Endodermal cell (in vitro differentiated cells): ENCODE results near the gene CAPRIN1. TPM values are rescaled to one million over a fixed set of nuclear protein-coding genes. Genes with fewer than 3 reads are reported as not detected.
A peak's percentile ranks its signal among the peaks of the same experiment; 100 is the strongest.

Experiments
- DNase-seq: peaks from one replicate; pipeline ENCODE4 v3.0.0-alpha.2; 2017
- H3K27ac ChIP-seq: 2 replicates; pipeline ENCODE4 v1.5.1; 2013; ENCODE audit warnings: mild to moderate bottlenecking, low read depth, low read length, moderate library complexity
- H3K27me3 ChIP-seq: 2 replicates; pipeline ENCODE4 v1.6.1; 2013; ENCODE audit warnings: mild to moderate bottlenecking, low read length, moderate library complexity; ENCODE audit not compliant: insufficient read depth, control insufficient read depth, poor library complexity, severe bottlenecking
- H3K36me3 ChIP-seq: 2 replicates; pipeline ENCODE4 v1.7.0; 2013; ENCODE audit warnings: mild to moderate bottlenecking, low read length, moderate library complexity; ENCODE audit not compliant: control insufficient read depth, insufficient read depth
- H3K4me1 ChIP-seq: one replicate; pipeline ENCODE4 v1.7.0; 2013; ENCODE audit warnings: low read length; ENCODE audit not compliant: control insufficient read depth, insufficient read depth
- H3K4me3 ChIP-seq: 2 replicates; pipeline ENCODE4 v1.5.1; 2013; ENCODE audit warnings: mild to moderate bottlenecking, low read length, moderate library complexity
- H3K9ac ChIP-seq: 2 replicates; pipeline ENCODE4 v1.6.1; 2013; ENCODE audit warnings: mild to moderate bottlenecking, low read length, moderate library complexity; ENCODE audit not compliant: poor library complexity, severe bottlenecking; ENCODE audit errors: extremely low read depth
- H3K9me3 ChIP-seq: 2 replicates; pipeline ENCODE4 v1.6.1; 2013; ENCODE audit warnings: mild to moderate bottlenecking, low read length, moderate library complexity; ENCODE audit not compliant: control insufficient read depth
- H3K27ac Mint-ChIP-seq: 2 replicates; pipeline ENCODE4 v1.8.0; 2020; ENCODE audit warnings: mixed read lengths
- H3K27me3 Mint-ChIP-seq: 2 replicates; pipeline ENCODE4 v1.8.0; 2021; ENCODE audit warnings: mild to moderate bottlenecking, mixed read lengths; ENCODE audit not compliant: insufficient read depth
- H3K36me3 Mint-ChIP-seq: 2 replicates; pipeline ENCODE4 v1.8.0; 2020; ENCODE audit warnings: low read depth, mixed read lengths
- H3K4me1 Mint-ChIP-seq: 2 replicates; pipeline ENCODE4 v1.8.0; 2020; ENCODE audit warnings: mixed read lengths
- H3K4me3 Mint-ChIP-seq: 2 replicates; pipeline ENCODE4 v1.8.0; 2020; ENCODE audit warnings: mild to moderate bottlenecking, moderate library complexity, mixed read lengths
- H3K9me3 Mint-ChIP-seq: 2 replicates; pipeline ENCODE4 v1.8.0; 2020; ENCODE audit warnings: mild to moderate bottlenecking, mixed read lengths
- WGBS, 2 experiments: methylation state at CpG; one replicate each; pipeline versions ENCODE4 v1.1.5 to v1.1.7; 2013; ENCODE audit warnings: missing lambda C conversion rate in 2 of 2, mixed read lengths in 1 of 2; ENCODE audit not compliant: insufficient coverage in 1 of 2, insufficient read length in 1 of 2; 5-methylcytosine and 5-hydroxymethylcytosine counted together
- total RNA-seq, 2 donors: library from RNA; stranded (reverse); fragmentation: NEBNext Ultra II Directional in 1 of 2; extraction: Animal tissue kit (Norgen Biotek cat#: 25700) in 1 of 2; gene quantifications; 2 replicates in 1 of 2; 3 replicates in 1 of 2; pipeline ENCODE4 v1.2.1, GENCODE V29; 2021
- TF ChIP-seq, protein P1 (sequence below): fragments of 200-600 bp; sonication (generic); conservative IDR thresholded peaks from 2 replicates; pipeline ENCODE4 v1.5.0; 2021; ENCODE audit warnings: antibody characterized with exemption, mild to moderate bottlenecking

CAPRIN1 gene
- total RNA-seq, 2 donors from 2014 or later: 226 to 241 TPM

DNA sequence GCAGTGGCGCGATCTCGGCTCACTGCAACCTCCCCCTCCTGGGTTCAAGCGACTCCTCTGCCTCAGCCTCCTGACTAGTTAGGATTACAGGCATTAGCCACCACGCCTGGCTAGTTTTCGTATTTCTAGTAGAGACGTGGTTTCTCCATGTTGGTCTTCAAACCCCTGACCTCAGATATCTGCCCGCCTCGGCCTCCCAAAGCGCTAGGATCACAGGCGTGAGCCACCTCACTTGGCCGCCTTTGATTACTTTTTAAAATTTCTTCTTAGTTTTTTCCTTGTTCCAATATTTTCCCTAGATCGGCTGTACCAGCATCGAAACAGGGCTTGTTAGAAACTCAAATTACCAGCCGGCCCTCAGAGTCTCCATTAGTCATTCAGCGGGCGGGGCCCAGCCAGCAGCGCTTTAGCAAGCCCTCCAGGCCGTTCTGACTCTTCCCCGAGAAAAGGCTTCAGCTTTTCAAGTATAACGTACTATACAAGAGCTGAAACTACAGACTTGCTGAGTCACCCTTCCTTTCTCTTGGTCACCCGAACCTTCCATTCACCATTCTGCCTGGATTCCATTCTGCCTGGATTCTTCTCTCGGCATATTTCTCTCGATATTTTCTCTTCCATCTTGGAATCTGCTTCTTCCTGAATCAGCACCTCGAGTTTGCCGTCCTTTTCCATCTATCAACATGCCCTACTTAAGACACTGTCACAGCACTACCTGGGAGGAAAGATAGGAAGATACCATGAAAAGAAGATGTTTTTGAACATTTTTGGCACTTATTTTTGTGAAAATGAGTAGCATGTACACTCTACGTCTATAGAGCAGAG, 6.7 kb upstream of the CAPRIN1 start:
- peaks cover 16% of the 10 kb centered on the region for H3K4me1 Mint-ChIP-seq
- peaks cover 3% of the 10 kb centered on the region for H3K4me1 ChIP-seq
- H3K9me3 Mint-ChIP-seq: no peaks in the 10 kb centered on the region
- H3K27me3 ChIP-seq: no peaks in the 10 kb centered on the region
- WGBS, 2 experiments: 77 to 79% methylated on average over 19 to 27 of the region's 27 CpGs
- no peak overlapping the region for H3K9ac ChIP-seq
- H3K36me3 Mint-ChIP-seq: no peaks in the 10 kb centered on the region
- H3K9me3 ChIP-seq: no peaks in the 10 kb centered on the region
- H3K36me3 ChIP-seq: no peaks in the 10 kb centered on the region
- H3K4me3 ChIP-seq: no peak overlapping the region
- peak overlapping the region; percentile 36 for H3K27ac ChIP-seq
- DNase-seq: peak; percentile 68
- H3K27me3 Mint-ChIP-seq: no peaks in the 10 kb centered on the region
- no peak overlapping the region for H3K4me3 Mint-ChIP-seq
- TF ChIP-seq, protein P1, sequence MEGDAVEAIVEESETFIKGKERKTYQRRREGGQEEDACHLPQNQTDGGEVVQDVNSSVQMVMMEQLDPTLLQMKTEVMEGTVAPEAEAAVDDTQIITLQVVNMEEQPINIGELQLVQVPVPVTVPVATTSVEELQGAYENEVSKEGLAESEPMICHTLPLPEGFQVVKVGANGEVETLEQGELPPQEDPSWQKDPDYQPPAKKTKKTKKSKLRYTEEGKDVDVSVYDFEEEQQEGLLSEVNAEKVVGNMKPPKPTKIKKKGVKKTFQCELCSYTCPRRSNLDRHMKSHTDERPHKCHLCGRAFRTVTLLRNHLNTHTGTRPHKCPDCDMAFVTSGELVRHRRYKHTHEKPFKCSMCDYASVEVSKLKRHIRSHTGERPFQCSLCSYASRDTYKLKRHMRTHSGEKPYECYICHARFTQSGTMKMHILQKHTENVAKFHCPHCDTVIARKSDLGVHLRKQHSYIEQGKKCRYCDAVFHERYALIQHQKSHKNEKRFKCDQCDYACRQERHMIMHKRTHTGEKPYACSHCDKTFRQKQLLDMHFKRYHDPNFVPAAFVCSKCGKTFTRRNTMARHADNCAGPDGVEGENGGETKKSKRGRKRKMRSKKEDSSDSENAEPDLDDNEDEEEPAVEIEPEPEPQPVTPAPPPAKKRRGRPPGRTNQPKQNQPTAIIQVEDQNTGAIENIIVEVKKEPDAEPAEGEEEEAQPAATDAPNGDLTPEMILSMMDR: no peak
- H3K27ac Mint-ChIP-seq: peak overlapping the region; percentile 3

DNA sequence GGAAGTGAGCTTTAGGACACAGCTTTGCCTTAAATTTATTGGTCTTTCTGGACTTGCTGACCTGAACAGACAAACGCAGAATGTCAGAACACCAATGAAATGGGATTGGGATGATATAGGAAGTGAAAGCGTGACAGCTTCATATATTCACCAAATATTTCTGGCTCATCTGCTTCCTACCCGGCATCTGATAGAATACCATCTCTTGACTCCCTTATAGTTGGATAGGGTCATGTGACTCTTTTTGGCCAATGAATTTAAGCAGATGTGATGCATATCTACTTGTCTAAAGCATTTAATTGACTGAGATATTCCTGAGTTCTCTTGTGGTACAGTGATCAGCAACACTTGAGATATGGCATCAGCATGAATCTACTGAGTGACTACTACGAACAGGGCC, 2.5 kb upstream of the CAPRIN1 start:
- TF ChIP-seq, protein P1: no peak
- H3K4me1 ChIP-seq: peaks cover 3% of the 10 kb centered on the region
- DNase-seq: no peak
- 84% methylated on average over 4 of the region's 4 CpGs; no CpG with 5 or more reads in 1 of the 2 experiments for WGBS, 2 experiments
- Mint-ChIP-seq H3K4me3 (no peak overlapping the region), H3K4me1 (peaks cover 27% of the 10 kb centered on the region), H3K9me3 (no peaks in the 10 kb centered on the region), H3K27ac (no peak overlapping the region), H3K36me3 (peaks cover 12% of the 10 kb centered on the region), H3K27me3 (no peaks in the 10 kb centered on the region)
- H3K27ac ChIP-seq: no peak overlapping the region
- no peaks in the 10 kb centered on the region for H3K27me3 ChIP-seq
- no peak overlapping the region for H3K4me3 ChIP-seq
- no peaks in the 10 kb centered on the region for H3K9me3 ChIP-seq
- no peak overlapping the region for H3K9ac ChIP-seq
- H3K36me3 ChIP-seq: peaks cover 12% of the 10 kb centered on the region

- H3K27ac Mint-ChIP-seq: peak overlapping the region; percentile 75
- no peaks in the 10 kb centered on the region for H3K27me3 Mint-ChIP-seq
- Histone ChIP-seq H3K36me3 (peaks cover 28% of the 10 kb centered on the region), H3K4me1 (peaks cover 3% of the 10 kb centered on the region), H3K4me3 (peak overlapping the region; percentile 90), H3K9ac (peak overlapping the region; percentile 96), H3K27me3 (no peaks in the 10 kb centered on the region), H3K27ac (peak overlapping the region; percentile 100), H3K9me3 (no peaks in the 10 kb centered on the region)
- WGBS, 2 experiments: 24 to 58% methylated on average over 3 to 10 of the region's 14 CpGs
- H3K4me3 Mint-ChIP-seq: peak overlapping the region; percentile 100
- TF ChIP-seq, protein P1: no peak
- no peaks in the 10 kb centered on the region for H3K9me3 Mint-ChIP-seq
- no peak for DNase-seq
- peaks cover 19% of the 10 kb centered on the region for H3K4me1 Mint-ChIP-seq
- peaks cover 28% of the 10 kb centered on the region for H3K36me3 Mint-ChIP-seq
Measured at GRCh38 chr11:34050581-34051348, 766 bp upstream of the CAPRIN1 start.
